Activated CD4-positive, alpha-beta memory T cell treated with anti-CD3 and anti-CD28 coated beads for 36 hours (primary cell): ENCODE results near the gene TRIP4. TPM values are rescaled to one million over a fixed set of nuclear protein-coding genes. Genes with fewer than 3 reads are reported as not detected.
A peak's percentile ranks its signal among the peaks of the same experiment; 100 is the strongest.
"Not testable (repeated sequence)": the region's sequence is repeated elsewhere in the genome, so short reads cannot be mapped to it uniquely, and the experiment has no call there.

Source experiments
- CTCF ChIA-PET: fragments of 350-600 bp; sonication (Branson Sonifier 250); formaldehyde crosslinking; loops from one replicate; lab custom pipeline; 2021; ENCODE audit warnings: antibody characterized with exemption, inconsistent platforms; lab: Charles Lee
- POLR2A ChIA-PET: fragments of 350-600 bp; sonication (Branson Sonifier 250); formaldehyde crosslinking; loops from one replicate; lab custom pipeline; 2021; ENCODE audit warnings: antibody characterized with exemption; lab: Charles Lee
- DNase-seq: peaks from one replicate; pipeline ENCODE4 v3.0.0-alpha.2; 2020
- H3K27ac Mint-ChIP-seq: one replicate; pipeline ENCODE4 v1.8.0; 2021; ENCODE audit warnings: mixed read lengths
- H3K27me3 Mint-ChIP-seq: one replicate; pipeline ENCODE4 v1.8.0; 2021; ENCODE audit warnings: mixed read lengths
- H3K36me3 Mint-ChIP-seq: one replicate; pipeline ENCODE4 v1.8.0; 2021; ENCODE audit warnings: mixed read lengths
- H3K4me1 Mint-ChIP-seq: one replicate; pipeline ENCODE4 v1.8.0; 2021; ENCODE audit warnings: low read depth, mixed read lengths
- H3K4me3 Mint-ChIP-seq: one replicate; pipeline ENCODE4 v1.8.0; 2021; ENCODE audit warnings: mild to moderate bottlenecking, mixed read lengths
- H3K9me3 Mint-ChIP-seq: one replicate; pipeline ENCODE4 v1.8.0; 2021; ENCODE audit warnings: mixed read lengths
- intact Hi-C: fragments of 100-400 bp; cut with micrococcal nuclease; formaldehyde crosslinking; loops from one replicate; pipeline ENCODE4 v1.15.1; 2023
- total RNA-seq, 2 experiments: library from RNA; stranded (reverse); gene quantifications; one replicate each; pipeline ENCODE4 v1.2.3, GENCODE V29; 2021

Gene TRIP4
- total RNA-seq, 2 experiments from 2014 or later: 21.7 to 22.2 TPM

- POLR2A ChIA-PET: no interaction called here
- no peaks in the 10 kb centered on the region for H3K9me3 Mint-ChIP-seq
- intact Hi-C loops: no loop called here
Measured at GRCh38 chr15:64472161-64472560, 84.5 kb downstream of the TRIP4 start.

GRCh38 chr15:64474846-64475245 is 87.2 kb downstream of the TRIP4 start:
- Mint-ChIP-seq H3K4me1 (peaks cover 19% of the 10 kb centered on the region), H3K4me3 (no peak overlapping the region), H3K27me3 (no peaks in the 10 kb centered on the region), H3K36me3 (no peaks in the 10 kb centered on the region), H3K9me3 (no peaks in the 10 kb centered on the region), H3K27ac (no peak overlapping the region)
- no peak for DNase-seq
- intact Hi-C loops: no loop called here
- ChIA-PET CTCF (no interaction called here), POLR2A (no interaction called here)

More at GRCh38 chr15:64472161-64472560, 84.5 kb downstream of the TRIP4 start:
- Mint-ChIP-seq H3K27me3 (no peaks in the 10 kb centered on the region), H3K4me3 (no peak overlapping the region), H3K36me3 (no peaks in the 10 kb centered on the region), H3K27ac (no peak overlapping the region), H3K4me1 (peaks cover 15% of the 10 kb centered on the region)
- DNase-seq: no peak
- CTCF ChIA-PET: no interaction called here

- CTCF ChIA-PET: no interaction called here
- no peaks in the 10 kb centered on the region for H3K36me3 Mint-ChIP-seq
- peaks cover 19% of the 10 kb centered on the region for H3K4me1 Mint-ChIP-seq
- POLR2A ChIA-PET: no interaction called here
- DNase-seq: no peak
- no peaks in the 10 kb centered on the region for H3K27me3 Mint-ChIP-seq
- intact Hi-C loops: no loop called here
- H3K4me3 Mint-ChIP-seq: no peak overlapping the region
- no peak overlapping the region for H3K27ac Mint-ChIP-seq
- no peaks in the 10 kb centered on the region for H3K9me3 Mint-ChIP-seq
Measured at GRCh38 chr15:64476550-64476949, 88.9 kb downstream of the TRIP4 start.

- intact Hi-C loops: no loop called here
- ChIA-PET CTCF (interaction anchor here (0.6 kb wide), 1 partner anchor 55 kb away, joined by 4 read pairs; no protein-coding TSS in a partner anchor), POLR2A (no interaction called here)
- Mint-ChIP-seq H3K4me3 (no peak overlapping the region), H3K4me1 (peaks cover 23% of the 10 kb centered on the region), H3K36me3 (no peaks in the 10 kb centered on the region), H3K27me3 (no peaks in the 10 kb centered on the region), H3K9me3 (no peaks in the 10 kb centered on the region), H3K27ac (no peak overlapping the region)
- DNase-seq: no peak
Measured at GRCh38 chr15:64478863-64479262, 91.2 kb downstream of the TRIP4 start.

GRCh38 chr15:64480891-64481290 is 93.3 kb downstream of the TRIP4 start:
- Mint-ChIP-seq H3K4me1 (peaks cover 25% of the 10 kb centered on the region), H3K27ac (no peak overlapping the region), H3K9me3 (no peaks in the 10 kb centered on the region), H3K36me3 (peaks cover 2% of the 10 kb centered on the region), H3K4me3 (no peak overlapping the region), H3K27me3 (no peaks in the 10 kb centered on the region)
- CTCF ChIA-PET: no interaction called here
- POLR2A ChIA-PET: no interaction called here
- intact Hi-C loops: no loop called here
- DNase-seq: no peak

- CTCF ChIA-PET: no interaction called here
- H3K27ac Mint-ChIP-seq: no peak overlapping the region
- no peak overlapping the region for H3K4me3 Mint-ChIP-seq
- H3K4me1 Mint-ChIP-seq: peaks cover 13% of the 10 kb centered on the region
- peaks cover 3% of the 10 kb centered on the region for H3K36me3 Mint-ChIP-seq
- H3K9me3 Mint-ChIP-seq: no peaks in the 10 kb centered on the region
- DNase-seq: no peak
- H3K27me3 Mint-ChIP-seq: no peaks in the 10 kb centered on the region
- intact Hi-C loops: no loop called here
- POLR2A ChIA-PET: no interaction called here
Measured at GRCh38 chr15:64483749-64484148, 96.1 kb downstream of the TRIP4 start.

- no peaks in the 10 kb centered on the region for H3K27me3 Mint-ChIP-seq
- no peaks in the 10 kb centered on the region for H3K9me3 Mint-ChIP-seq
- H3K36me3 Mint-ChIP-seq: peaks cover 3% of the 10 kb centered on the region
- H3K4me3 Mint-ChIP-seq: no peak overlapping the region
- CTCF ChIA-PET: no interaction called here
- POLR2A ChIA-PET: interaction anchor here (0.7 kb wide), 1 partner anchor 9 kb away, joined by 3 read pairs; no protein-coding TSS in a partner anchor
- no peak for DNase-seq
- no peak overlapping the region for H3K27ac Mint-ChIP-seq
- peaks cover 15% of the 10 kb centered on the region for H3K4me1 Mint-ChIP-seq
- intact Hi-C loops: no loop called here
Measured at GRCh38 chr15:64485796-64486195, 98.2 kb downstream of the TRIP4 start.

GRCh38 chr15:64490598-64491259 is 103.1 kb downstream of the TRIP4 start:
- H3K27ac Mint-ChIP-seq: no peak overlapping the region
- no peaks in the 10 kb centered on the region for H3K27me3 Mint-ChIP-seq
- POLR2A ChIA-PET: no interaction called here
- H3K4me1 Mint-ChIP-seq: peaks cover 29% of the 10 kb centered on the region
- peaks cover 5% of the 10 kb centered on the region for H3K36me3 Mint-ChIP-seq
- intact Hi-C loops: no loop called here
- CTCF ChIA-PET: no interaction called here
- DNase-seq: no peak
- no peaks in the 10 kb centered on the region for H3K9me3 Mint-ChIP-seq
- no peak overlapping the region for H3K4me3 Mint-ChIP-seq

- Mint-ChIP-seq H3K27ac (no peak overlapping the region), H3K9me3 (no peaks in the 10 kb centered on the region), H3K4me3 (no peak overlapping the region), H3K27me3 (no peaks in the 10 kb centered on the region), H3K36me3 (peaks cover 8% of the 10 kb centered on the region), H3K4me1 (peaks cover 36% of the 10 kb centered on the region)
- ChIA-PET POLR2A (no interaction called here), CTCF (no interaction called here)
- DNase-seq: no peak
- intact Hi-C loops: no loop called here
Measured at GRCh38 chr15:64493641-64494040, 106.0 kb downstream of the TRIP4 start.

GRCh38 chr15:64495968-64496367 is 108.3 kb downstream of the TRIP4 start:
- POLR2A ChIA-PET, H3K27ac Mint-ChIP-seq, intact Hi-C loops, H3K4me3 Mint-ChIP-seq, DNase-seq, CTCF ChIA-PET, H3K9me3 Mint-ChIP-seq, H3K27me3 Mint-ChIP-seq: not testable (repeated sequence)
- H3K36me3 Mint-ChIP-seq: peaks cover 28% of the 10 kb centered on the region
- peaks cover 52% of the 10 kb centered on the region for H3K4me1 Mint-ChIP-seq

GRCh38 chr15:64500695-64501395 is 113.2 kb downstream of the TRIP4 start:
- H3K27ac Mint-ChIP-seq: no peak overlapping the region
- no peak for DNase-seq
- H3K4me1 Mint-ChIP-seq: peaks cover 71% of the 10 kb centered on the region
- POLR2A ChIA-PET: no interaction called here
- H3K4me3 Mint-ChIP-seq: no peak overlapping the region
- peaks cover 31% of the 10 kb centered on the region for H3K36me3 Mint-ChIP-seq
- H3K27me3 Mint-ChIP-seq: no peaks in the 10 kb centered on the region
- intact Hi-C loops: no loop called here
- CTCF ChIA-PET: interaction anchor here (0.9 kb wide), 1 partner anchor 228 kb away, joined by 3 read pairs; no protein-coding TSS in a partner anchor
- H3K9me3 Mint-ChIP-seq: no peaks in the 10 kb centered on the region

GRCh38 chr15:64501396-64501715 is 113.7 kb downstream of the TRIP4 start:
- Mint-ChIP-seq H3K36me3 (peaks cover 28% of the 10 kb centered on the region), H3K27ac (no peak overlapping the region), H3K4me3 (no peak overlapping the region), H3K9me3 (no peaks in the 10 kb centered on the region), H3K27me3 (no peaks in the 10 kb centered on the region), H3K4me1 (peaks cover 67% of the 10 kb centered on the region)
- no peak for DNase-seq
- CTCF ChIA-PET: interaction anchor here (0.9 kb wide), 1 partner anchor 227 kb away, joined by 3 read pairs; no protein-coding TSS in a partner anchor
- intact Hi-C loops: no loop called here
- POLR2A ChIA-PET: no interaction called here

GRCh38 chr15:64502151-64502550 is 114.5 kb downstream of the TRIP4 start:
- Mint-ChIP-seq H3K36me3 (peaks cover 27% of the 10 kb centered on the region), H3K9me3 (no peaks in the 10 kb centered on the region), H3K27ac (peak overlapping the region; percentile 62), H3K27me3 (no peaks in the 10 kb centered on the region), H3K4me1 (peaks cover 73% of the 10 kb centered on the region), H3K4me3 (no peak overlapping the region)
- ChIA-PET POLR2A (no interaction called here), CTCF (no interaction called here)
- DNase-seq: no peak
- intact Hi-C loops: no loop called here
